ENCODE measurements around the gene ADM2.

ADM2 gene

GRCh38 chr22:50520826-50521453 lies 39.6 kb downstream of the ADM2 start:
- ATAC-seq, result no peak
- TF ChIP-seq GLIS3 (CRISPR knock-in tag; IDR thresholded peaks at IDR 0.05), result no peak
- no peak for TF ChIP-seq CREB5 (CRISPR knock-in tag; IDR thresholded peaks at IDR 0.05; ENCODE audit: low read depth)
- no peak for TF ChIP-seq PATZ1 (CRISPR knock-in tag; IDR thresholded peaks at IDR 0.05; ENCODE audit: borderline replicate concordance)
- TF ChIP-seq PPARA (CRISPR knock-in tag; IDR thresholded peaks at IDR 0.05; ENCODE audit: borderline replicate concordance), result no peak
- TF ChIP-seq CSDC2 (CRISPR knock-in tag; IDR thresholded peaks at IDR 0.05), result no peak
- no peak for TF ChIP-seq SNAI2 (CRISPR knock-in tag; IDR thresholded peaks at IDR 0.05)
- no peak for TF ChIP-seq CSRNP3 (CRISPR knock-in tag; IDR thresholded peaks at IDR 0.05)
- no peak for TF ChIP-seq BACH2 (CRISPR knock-in tag; IDR thresholded peaks at IDR 0.05; ENCODE audit: borderline replicate concordance)
- no peak for TF ChIP-seq ZNF70 (CRISPR knock-in tag; IDR thresholded peaks at IDR 0.05)
- no peak for TF ChIP-seq ZFP3 (CRISPR knock-in tag; IDR thresholded peaks at IDR 0.05)
- no peak for TF ChIP-seq OSR1 (CRISPR knock-in tag; IDR thresholded peaks at IDR 0.05)
- TF ChIP-seq ISL1 (CRISPR knock-in tag; IDR thresholded peaks at IDR 0.05), result no peak
- no peak for TF ChIP-seq ZFP30 (CRISPR knock-in tag; IDR thresholded peaks at IDR 0.05)
- TF ChIP-seq ZNF565 (CRISPR knock-in tag; conservative IDR thresholded peaks at IDR 0.05; ENCODE audit: low read depth), result no peak
- TF ChIP-seq ESRRG (CRISPR knock-in tag; IDR thresholded peaks at IDR 0.05), result no peak

GRCh38 chr22:50521710-50522109 lies 40.4 kb downstream of the ADM2 start:
- TF ChIP-seq ISL1 (CRISPR knock-in tag; IDR thresholded peaks at IDR 0.05) (no peak), ZNF70 (CRISPR knock-in tag; IDR thresholded peaks at IDR 0.05) (no peak), OSR1 (CRISPR knock-in tag; IDR thresholded peaks at IDR 0.05) (no peak), BACH2 (CRISPR knock-in tag; IDR thresholded peaks at IDR 0.05; ENCODE audit: borderline replicate concordance) (no peak), ESRRG (CRISPR knock-in tag; IDR thresholded peaks at IDR 0.05) (no peak), RARB (CRISPR knock-in tag; IDR thresholded peaks at IDR 0.05) (no peak), ZNF565 (CRISPR knock-in tag; conservative IDR thresholded peaks at IDR 0.05; ENCODE audit: low read depth) (no peak), ZNF8 (CRISPR knock-in tag; IDR thresholded peaks at IDR 0.05) (no peak), CSDC2 (CRISPR knock-in tag; IDR thresholded peaks at IDR 0.05) (no peak), SNAI2 (CRISPR knock-in tag; IDR thresholded peaks at IDR 0.05) (no peak)
- no peak for ATAC-seq

GRCh38 chr22:50522208-50522805 lies 41.0 kb downstream of the ADM2 start:
- TF ChIP-seq ISL1 (CRISPR knock-in tag; IDR thresholded peaks at IDR 0.05), result no peak
- TF ChIP-seq TSHZ2 (CRISPR knock-in tag; IDR thresholded peaks at IDR 0.05), result no peak
- no peak for TF ChIP-seq POU6F1 (CRISPR knock-in tag; IDR thresholded peaks at IDR 0.05; ENCODE audit: borderline replicate concordance, low read depth)
- TF ChIP-seq ZFP30 (CRISPR knock-in tag; IDR thresholded peaks at IDR 0.05), result no peak
- no peak for ATAC-seq

All from SK-N-SH treated with all-trans-retinoic acid at 6 μM for 48 hours (cell line).